GM21529 (cell line): ENCODE measurements around the gene TAS2R42.

Experiments
- ATAC-seq: cut with Tn5 transposase; IDR thresholded peaks from one replicate; pipeline ENCODE4 v1.9.1; 2021; ENCODE audit not compliant: unreplicated experiment

The TAS2R42 gene

DNA sequence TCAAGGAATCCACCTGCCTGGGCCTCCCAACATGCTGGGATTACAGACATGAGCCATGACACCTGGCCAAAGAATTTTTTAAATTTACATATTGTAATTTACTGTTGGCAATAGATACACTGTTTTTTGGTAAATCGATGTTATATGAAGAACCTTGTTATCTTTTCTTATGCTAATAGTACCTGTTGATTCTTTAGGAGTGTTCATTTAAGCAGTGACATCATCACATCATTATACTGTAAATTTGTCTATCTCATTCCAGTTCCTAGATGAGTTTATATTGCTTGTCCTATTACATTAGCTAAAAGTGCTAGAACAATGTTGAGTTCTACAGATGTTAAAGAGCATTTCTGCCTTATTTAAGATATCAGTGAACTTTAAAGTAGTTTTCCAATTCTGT is 39.3 kb downstream of the TAS2R42 start:
- no peak for ATAC-seq

DNA sequence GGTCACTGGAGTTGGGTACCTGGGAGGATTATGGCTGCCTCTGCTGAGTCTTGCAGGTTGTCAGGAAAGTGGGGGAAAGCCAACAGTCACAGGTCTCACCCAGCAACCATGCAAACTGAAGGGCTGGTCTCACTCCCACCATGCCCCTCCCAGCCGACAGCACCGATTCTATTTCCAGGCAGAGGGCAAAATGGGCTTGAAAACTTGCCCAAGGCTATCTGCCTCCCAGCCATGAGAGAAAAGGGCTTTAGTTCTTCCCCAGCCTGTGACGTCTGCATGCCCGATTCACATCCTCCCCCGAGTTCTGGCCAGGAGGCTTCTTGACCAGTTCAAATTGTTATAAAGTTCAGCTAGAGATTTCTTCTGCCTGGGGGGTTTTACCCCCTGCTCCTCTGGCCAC is 42.4 kb downstream of the TAS2R42 start:
- ATAC-seq, result no peak

DNA sequence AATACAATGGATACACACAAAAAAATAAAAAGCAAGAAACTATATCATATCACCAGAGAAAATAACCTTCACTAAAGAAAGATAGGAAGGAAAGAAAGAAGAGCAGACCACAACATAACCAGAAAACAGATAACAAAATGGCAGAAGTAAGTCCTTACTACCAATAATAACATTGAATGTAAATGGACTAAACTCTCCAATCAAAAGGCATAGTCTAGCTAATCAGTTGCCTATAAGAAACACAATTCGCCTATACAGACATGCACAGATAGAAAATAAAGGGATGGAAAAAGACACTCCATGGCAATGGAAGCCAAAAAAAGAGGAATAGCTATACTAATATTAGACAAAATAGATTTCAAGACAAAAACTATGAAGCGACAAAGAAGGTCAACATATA is 43.4 kb downstream of the TAS2R42 start:
- no peak for ATAC-seq

DNA sequence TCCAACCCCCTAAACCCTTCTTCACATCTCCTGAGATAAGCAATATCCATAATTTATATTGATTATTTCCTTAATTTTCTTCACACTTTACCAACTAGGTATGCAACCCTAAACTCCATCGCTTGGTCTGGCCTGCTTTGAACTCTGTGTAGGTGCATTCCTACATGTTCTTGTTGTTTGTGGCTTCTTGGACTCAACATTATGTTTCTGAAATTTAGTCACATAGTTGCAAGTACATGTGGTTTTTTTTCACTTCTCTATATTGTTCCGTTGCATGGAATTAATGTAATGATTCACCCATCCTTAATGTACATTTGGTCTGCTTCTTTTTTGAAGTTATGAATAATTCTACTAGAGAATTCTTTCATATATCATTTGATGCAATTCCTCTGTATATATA is 50.7 kb downstream of the TAS2R42 start:
- no peak for ATAC-seq
